H9 (cell line): ENCODE data around the gene PPP2R3C. TPM values are rescaled to one million over a fixed set of nuclear protein-coding genes. Genes with fewer than 3 reads are reported as not detected.

ENCODE experiments used
- DNase-seq: peaks from one replicate; pipeline ENCODE4 v3.0.0-alpha.2; 2017
- H2AFZ ChIP-seq: one replicate; pipeline ENCODE4 v1.6.1; 2013; ENCODE audit warnings: mild to moderate bottlenecking, low read length, control low read depth, moderate library complexity
- H2AK5ac ChIP-seq: 2 replicates; pipeline ENCODE4 v1.6.1; 2013; ENCODE audit warnings: low read length, control low read depth, mixed read lengths; ENCODE audit not compliant: insufficient read length
- H2BK120ac ChIP-seq: one replicate; pipeline ENCODE4 v1.6.1; 2013; ENCODE audit warnings: low read depth, mild to moderate bottlenecking, low read length, control low read depth, inconsistent platforms; ENCODE audit not compliant: poor library complexity, severe bottlenecking
- H2BK12ac ChIP-seq: 2 replicates; pipeline ENCODE4 v1.6.1; 2013; ENCODE audit warnings: low read length, control low read depth, mixed read lengths, low read depth; ENCODE audit not compliant: insufficient read length
- H2BK15ac ChIP-seq: 2 replicates; pipeline ENCODE4 v1.6.1; 2013; ENCODE audit warnings: low read depth, low read length, control low read depth
- H2BK20ac ChIP-seq: one replicate; pipeline ENCODE4 v1.6.1; 2013; ENCODE audit warnings: low read depth, mild to moderate bottlenecking, low read length, control low read depth, inconsistent platforms; ENCODE audit not compliant: poor library complexity, severe bottlenecking
- H2BK5ac ChIP-seq: 2 replicates; pipeline ENCODE4 v1.6.1; 2013; ENCODE audit warnings: low read length, control low read depth, mixed read lengths; ENCODE audit not compliant: insufficient read length
- H3K14ac ChIP-seq: 2 replicates; pipeline ENCODE4 v1.6.1; 2013; ENCODE audit warnings: low read length, control low read depth; ENCODE audit not compliant: insufficient read depth
- H3K18ac ChIP-seq: 2 replicates; pipeline ENCODE4 v1.6.1; 2013; ENCODE audit warnings: low read depth, mild to moderate bottlenecking, mixed read lengths, low read length, control low read depth; ENCODE audit not compliant: insufficient read length
- H3K23ac ChIP-seq: 2 replicates; pipeline ENCODE4 v1.6.1; 2013; ENCODE audit warnings: low read length, control low read depth, mixed read lengths, low read depth; ENCODE audit not compliant: insufficient read length
- H3K23me2 ChIP-seq: 2 replicates; pipeline ENCODE4 v1.6.1; 2013; ENCODE audit warnings: low read depth, mild to moderate bottlenecking, mixed read lengths, low read length, control low read depth; ENCODE audit not compliant: insufficient read length, poor library complexity, severe bottlenecking
- H3K27ac ChIP-seq: 2 replicates; pipeline ENCODE4 v1.5.1; 2013; ENCODE audit warnings: low read length, control low read depth, mixed read lengths, low read depth; ENCODE audit not compliant: insufficient read length
- H3K27me3 ChIP-seq: 2 replicates; pipeline ENCODE4 v1.6.1; 2013; ENCODE audit warnings: low read length, control low read depth, inconsistent platforms; ENCODE audit not compliant: insufficient read depth
- H3K4ac ChIP-seq: 2 replicates; pipeline ENCODE4 v1.6.1; 2013; ENCODE audit warnings: low read depth, mild to moderate bottlenecking, control low read depth, inconsistent platforms, low read length, moderate library complexity
- H3K4me1 ChIP-seq: 2 replicates; pipeline ENCODE4 v1.6.1; 2013; ENCODE audit warnings: low read length, control low read depth, inconsistent platforms; ENCODE audit not compliant: insufficient read depth
- H3K4me2 ChIP-seq: 2 replicates; pipeline ENCODE4 v1.6.1; 2013; ENCODE audit warnings: low read length, control low read depth, mixed read lengths; ENCODE audit not compliant: insufficient read length, insufficient read depth
- H3K56ac ChIP-seq: 2 replicates; pipeline ENCODE4 v1.6.1; 2013; ENCODE audit warnings: low read depth, mild to moderate bottlenecking, mixed read lengths, low read length, control low read depth; ENCODE audit not compliant: insufficient read length
- H3K79me1 ChIP-seq: 2 replicates; pipeline ENCODE4 v1.6.1; 2013; ENCODE audit warnings: low read depth, mild to moderate bottlenecking, moderate library complexity, low read length, control low read depth, inconsistent platforms; ENCODE audit not compliant: insufficient read depth, poor library complexity, severe bottlenecking
- H3K79me2 ChIP-seq: 2 replicates; pipeline ENCODE4 v1.6.1; 2013; ENCODE audit warnings: low read length, control low read depth, inconsistent platforms; ENCODE audit not compliant: insufficient read depth
- H3K9ac ChIP-seq: 2 replicates; pipeline ENCODE4 v1.6.1; 2013; ENCODE audit warnings: low read length, control low read depth, mixed read lengths; ENCODE audit not compliant: insufficient read length; ENCODE audit errors: extremely low read depth
- H3K9me3 ChIP-seq: one replicate; pipeline ENCODE4 v1.6.1; 2013; ENCODE audit warnings: low read depth, low read length, inconsistent platforms; ENCODE audit not compliant: control insufficient read depth
- H3T11ph ChIP-seq: one replicate; pipeline ENCODE4 v1.6.1; 2013; ENCODE audit warnings: mild to moderate bottlenecking, low read length, control low read depth, inconsistent platforms
- H4K20me1 ChIP-seq: one replicate; pipeline ENCODE4 v1.6.1; 2013; ENCODE audit not compliant: control insufficient read depth, insufficient read length, insufficient read depth
- H4K5ac ChIP-seq: 2 replicates; pipeline ENCODE4 v1.6.1; 2013; ENCODE audit warnings: low read depth, mild to moderate bottlenecking, mixed read lengths, low read length, control low read depth; ENCODE audit not compliant: insufficient read length
- H4K8ac ChIP-seq: replicated peaks from 2 replicates; pipeline ENCODE4 v1.6.1; 2013; ENCODE audit warnings: low read length, control low read depth, mixed read lengths, low read depth; ENCODE audit not compliant: insufficient read length
- H4K91ac ChIP-seq: 2 replicates; pipeline ENCODE4 v1.6.1; 2013; ENCODE audit warnings: low read depth, mild to moderate bottlenecking, moderate library complexity, mixed read lengths, low read length, control low read depth; ENCODE audit not compliant: insufficient read length
- H3K27ac Mint-ChIP-seq, 3 experiments: 2 replicates in 2 of 3; 3 replicates in 1 of 3; pipeline ENCODE4 v1.8.0; 2020 to 2021; ENCODE audit warnings: mixed read lengths in 3 of 3, mild to moderate bottlenecking in 1 of 3, moderate library complexity in 1 of 3
- H3K27me3 Mint-ChIP-seq: 2 replicates; pipeline ENCODE4 v1.8.0; 2021; ENCODE audit warnings: low read depth, mild to moderate bottlenecking, moderate library complexity, mixed read lengths
- H3K36me3 Mint-ChIP-seq, 3 experiments: 2 replicates in 2 of 3; 3 replicates in 1 of 3; pipeline ENCODE4 v1.8.0; 2020 to 2021; ENCODE audit warnings: low read depth in 3 of 3, mixed read lengths in 3 of 3; ENCODE audit not compliant: insufficient read depth in 1 of 3
- H3K4me1 Mint-ChIP-seq, 2 experiments: 2 replicates each; pipeline ENCODE4 v1.8.0; 2020; ENCODE audit warnings: mixed read lengths in 2 of 2
- H3K4me3 Mint-ChIP-seq, 2 experiments: 2 replicates in 1 of 2; 3 replicates in 1 of 2; pipeline ENCODE4 v1.8.0; 2020 to 2021; ENCODE audit warnings: mild to moderate bottlenecking in 2 of 2, mixed read lengths in 2 of 2, moderate library complexity in 1 of 2
- H3K9me3 Mint-ChIP-seq, 2 experiments: 2 replicates in 1 of 2; 3 replicates in 1 of 2; pipeline ENCODE4 v1.8.0; 2020; ENCODE audit warnings: mild to moderate bottlenecking in 2 of 2, mixed read lengths in 2 of 2, moderate library complexity in 1 of 2
- CTCF ChIP-seq: fragments of 200-600 bp; sonication (generic); conservative IDR thresholded peaks from 3 replicates; pipeline ENCODE4 v1.8.0; 2021; ENCODE audit warnings: antibody characterized with exemption, mild to moderate bottlenecking
- WGBS: extraction: QIAGEN DNeasy Blood & Tissue Kit; methylation state at CpG from one replicate; pipeline ENCODE4 v1.1.7; 2013; ENCODE audit warnings: missing lambda C conversion rate, low lambda C conversion rate, mixed read lengths; ENCODE audit not compliant: insufficient read length; ENCODE audit errors: extremely low coverage; 5-methylcytosine and 5-hydroxymethylcytosine counted together
- total RNA-seq: library from RNA; stranded (reverse); gene quantifications from 2 replicates; pipeline ENCODE4 v1.2.1, GENCODE V29; 2021

Gene PPP2R3C
- total RNA-seq, 1 experiment from 2014 or later = 51.1 TPM

- H3K4me1 Mint-ChIP-seq = no peaks in the 10 kb centered on the region
- Histone ChIP-seq H3K79me1 (peaks cover 4% of the 10 kb centered on the region), H2BK12ac (no peak overlapping the region), H3K27ac (no peak overlapping the region), H3K9ac (no peak overlapping the region), H4K91ac (no peak overlapping the region), H4K20me1 (no peaks in the 10 kb centered on the region), H3K9me3 (no peaks in the 10 kb centered on the region), H3K23ac (no peak overlapping the region), H2BK20ac (no peak overlapping the region), H4K8ac (no peak overlapping the region), H3K14ac (no peak overlapping the region), H2BK5ac (no peak overlapping the region), H4K5ac (no peak overlapping the region), H3K79me2 (no peaks in the 10 kb centered on the region; the same call in 1 of the 2 replicates), H3K27me3 (no peaks in the 10 kb centered on the region), H3T11ph (no peak overlapping the region), H2AK5ac (no peak overlapping the region), H3K4ac (no peak overlapping the region), H3K18ac (no peak overlapping the region), H3K56ac (no peak overlapping the region), H2AFZ (no peak overlapping the region), H2BK120ac (no peak overlapping the region), H3K23me2 (no peaks in the 10 kb centered on the region), H3K4me1 (no peaks in the 10 kb centered on the region), H3K4me2 (no peak overlapping the region), H2BK15ac (no peak overlapping the region)
- peaks cover 30 to 48% (median 47%) of the 10 kb centered on the region in 3 experiments for H3K36me3 Mint-ChIP-seq
- H3K4me3 Mint-ChIP-seq = no peak overlapping the region
- H3K27ac Mint-ChIP-seq = no peak overlapping the region
- H3K9me3 Mint-ChIP-seq = peaks cover 5 to 8% of the 10 kb centered on the region in 2 experiments; a peak in 3 of 5 replicates
- DNase-seq = no peak
- H3K27me3 Mint-ChIP-seq = no peaks in the 10 kb centered on the region
- WGBS = no CpG with 5 or more reads among the region's 4 CpGs
- no peak for TF ChIP-seq CTCF
Measured at GRCh38 chr14:35149239-35149638, 27.4 kb upstream of the PPP2R3C start.
